NCI-H82 treated with DMSO at 0.1 percent for 48 hours (cell line): ENCODE data around the gene AGBL1.

Experiments used
- DNase-seq: peaks from one replicate; lab custom pipeline; 2025; ENCODE audit not compliant: unreplicated experiment; lab: John Stamatoyannopoulos, UW

AGBL1 gene

GRCh38 chr15:86677278-86677677 lies 597.6 kb downstream of the AGBL1 start:
- DNase-seq: no peak

GRCh38 chr15:86685263-86685662 lies 605.6 kb downstream of the AGBL1 start:
- no peak for DNase-seq

DNA sequence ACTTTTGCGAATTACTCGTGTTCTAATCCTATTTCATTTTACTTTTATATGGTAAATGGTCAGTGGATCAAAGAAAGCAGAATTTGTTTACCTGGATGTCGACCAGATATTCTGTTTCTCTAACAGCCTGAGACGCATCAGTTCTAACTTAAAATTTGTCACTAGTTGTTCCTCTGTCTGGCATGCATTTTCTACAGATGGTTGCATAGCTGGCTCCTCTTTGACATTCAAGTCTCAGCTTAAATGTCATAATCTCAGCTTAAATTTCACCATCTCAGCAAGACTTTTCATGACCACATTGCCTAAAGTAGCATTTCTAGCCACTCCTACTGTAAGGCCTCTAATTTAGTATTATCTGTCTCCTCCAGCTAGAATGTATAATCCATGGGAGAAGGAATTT lies 609.3 kb downstream of the AGBL1 start:
- no peak for DNase-seq

GRCh38 chr15:86690566-86690965 lies 610.9 kb downstream of the AGBL1 start:
- DNase-seq: no peak

GRCh38 chr15:86691091-86691663 lies 611.5 kb downstream of the AGBL1 start:
- DNase-seq: peak; percentile 6

GRCh38 chr15:86700864-86701610 lies 621.4 kb downstream of the AGBL1 start:
- DNase-seq: no peak

DNA sequence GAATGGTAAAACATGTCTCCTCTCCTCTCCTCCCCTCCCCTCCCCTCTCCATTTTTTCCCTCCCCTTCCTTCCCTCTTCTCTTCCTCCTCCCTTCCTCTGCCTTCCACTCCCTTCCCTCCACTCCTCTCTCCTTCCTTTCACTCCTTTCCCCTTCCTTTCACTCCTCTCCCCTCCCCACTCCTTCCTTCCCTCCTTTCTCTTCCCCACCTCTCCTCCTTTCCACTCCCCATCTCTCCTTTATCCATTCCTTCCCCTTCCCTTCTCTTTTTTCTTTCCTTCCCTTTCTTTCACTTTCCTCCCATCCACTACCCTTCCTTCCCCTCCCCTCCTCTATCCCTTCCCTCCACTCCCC lies 621.9 kb downstream of the AGBL1 start:
- DNase-seq: no peak

DNA sequence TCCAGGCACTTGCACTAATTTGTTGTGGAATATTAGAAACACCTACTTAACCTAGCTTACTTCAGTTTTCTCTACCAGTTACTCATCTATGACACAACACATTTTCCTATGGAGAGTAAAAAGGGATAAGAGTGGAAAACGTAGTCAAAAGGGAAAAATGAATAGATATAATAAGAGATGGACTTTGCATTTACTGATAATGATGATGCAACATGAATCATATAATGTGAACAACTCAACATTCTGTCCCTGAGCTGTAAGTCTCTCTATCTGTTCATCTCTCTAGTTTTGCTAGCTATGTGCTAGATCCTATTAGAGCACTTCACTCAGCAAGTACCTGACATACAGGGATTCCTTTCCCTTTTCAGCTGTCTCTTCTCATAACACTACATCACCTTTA lies 627.1 kb downstream of the AGBL1 start:
- DNase-seq: no peak

DNA sequence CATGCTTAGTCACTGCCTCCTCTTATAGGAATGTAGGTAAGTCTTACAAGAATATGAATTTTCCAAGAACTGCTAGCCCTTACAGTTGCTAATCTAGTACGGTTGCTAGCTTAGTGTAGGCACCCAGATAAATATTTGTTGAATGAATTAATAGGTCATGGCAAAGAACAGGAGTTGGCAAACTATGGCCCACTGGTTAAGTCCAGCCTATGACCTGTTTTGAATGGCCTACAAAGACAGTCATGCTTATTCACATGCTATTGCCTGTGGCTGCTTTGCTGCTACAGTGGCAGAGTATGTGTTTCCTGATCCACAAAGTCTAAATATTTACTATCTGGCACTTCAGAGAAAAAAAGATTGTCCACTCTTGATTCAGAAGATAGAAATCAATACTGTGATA lies 631.8 kb downstream of the AGBL1 start:
- no peak for DNase-seq

GRCh38 chr15:86714241-86714640 lies 634.6 kb downstream of the AGBL1 start:
- no peak for DNase-seq

GRCh38 chr15:86725628-86726027 lies 646.0 kb downstream of the AGBL1 start:
- no peak for DNase-seq

- no peak for DNase-seq
These were observed 655.8 kb downstream of the AGBL1 start for GRCh38 chr15:86735247-86736040.

DNA sequence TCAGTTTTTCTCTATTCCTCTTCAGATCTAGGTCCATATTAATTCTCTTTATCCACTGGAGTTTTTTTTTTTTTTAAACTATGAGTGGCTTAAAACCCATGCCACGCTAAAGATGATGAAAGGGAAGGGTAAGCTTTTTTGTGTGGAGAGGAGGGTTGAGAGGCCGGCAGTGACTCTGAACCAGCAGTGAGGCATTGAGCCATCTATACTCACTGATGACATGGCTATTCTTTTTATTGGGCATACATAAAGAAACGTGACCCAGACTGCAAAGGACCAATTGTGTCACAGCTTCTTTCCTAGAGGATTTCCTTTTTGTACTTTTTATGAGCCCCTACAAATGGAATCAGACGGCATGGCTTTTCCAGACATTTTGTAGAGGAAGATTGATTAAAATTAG lies 662.2 kb downstream of the AGBL1 start:
- no peak for DNase-seq

DNA sequence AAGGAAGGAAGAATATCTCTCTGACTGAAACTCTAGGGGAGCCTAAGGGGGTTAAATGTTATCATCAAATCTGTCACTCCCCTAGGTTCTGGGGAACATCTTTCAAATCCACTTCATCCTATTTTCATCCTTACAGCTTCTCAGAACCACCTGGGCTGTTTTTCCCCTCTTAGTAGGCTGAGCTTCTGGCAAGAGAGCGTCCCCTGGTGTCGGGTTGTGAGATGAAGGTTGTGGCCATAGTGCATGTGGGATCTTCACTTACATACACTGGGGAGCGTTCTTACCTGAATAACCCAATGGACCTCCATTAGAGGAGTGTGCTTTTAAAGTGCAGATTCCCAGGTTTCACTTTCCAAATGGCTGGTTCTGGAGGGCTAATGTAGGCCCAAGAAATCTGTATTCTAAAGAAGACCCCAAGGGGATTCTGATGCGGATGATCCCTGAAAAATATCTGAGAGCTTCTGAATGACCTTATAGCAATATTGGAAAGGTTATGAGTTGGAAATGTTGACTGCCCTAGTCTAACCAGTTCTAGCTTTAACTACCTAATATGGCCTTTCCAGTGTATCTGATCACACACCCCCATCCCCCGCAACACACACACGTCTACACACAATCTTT lies 663.7 kb downstream of the AGBL1 start:
- peak; percentile 90 for DNase-seq

GRCh38 chr15:86744198-86744780 lies 664.6 kb downstream of the AGBL1 start:
- DNase-seq: no peak

DNA sequence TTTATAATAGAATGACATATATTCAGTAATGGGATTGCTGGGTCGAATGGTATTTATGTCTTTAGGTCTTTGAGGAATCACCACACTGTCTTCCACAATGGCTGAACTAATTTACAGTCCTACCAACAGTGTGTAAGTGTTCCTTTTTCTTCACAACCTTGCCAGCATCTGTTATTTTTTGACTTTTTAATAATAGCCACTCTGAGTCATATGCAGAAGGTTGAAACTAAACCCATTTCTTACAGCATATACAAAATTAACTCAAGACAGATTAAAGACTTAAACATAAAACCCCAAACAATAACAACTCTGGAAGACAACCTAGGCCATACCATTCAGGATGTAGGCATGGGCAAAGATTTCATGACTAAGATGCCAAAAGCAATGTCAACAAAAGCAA lies 671.4 kb downstream of the AGBL1 start:
- DNase-seq: no peak

DNA sequence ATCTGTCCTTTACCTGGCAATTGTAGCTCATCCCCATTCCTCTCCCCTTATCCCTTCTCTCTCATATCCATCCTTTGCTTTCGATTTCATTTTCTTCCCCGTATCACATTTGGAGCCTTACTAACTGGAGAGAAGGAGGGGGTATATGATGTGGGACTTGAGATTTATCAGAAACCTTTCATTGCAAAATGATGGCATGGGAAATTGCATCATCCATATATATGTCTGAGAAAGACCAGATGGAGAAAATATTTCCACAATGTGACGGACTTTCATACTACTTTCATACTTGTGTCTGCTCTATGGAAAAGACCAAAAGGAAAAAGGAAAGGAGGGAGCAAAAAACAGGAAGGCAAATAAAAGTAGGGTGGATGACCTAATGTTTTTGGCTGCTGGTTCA lies 675.2 kb downstream of the AGBL1 start:
- no peak for DNase-seq

GRCh38 chr15:86756688-86757087 lies 677.0 kb downstream of the AGBL1 start:
- no peak for DNase-seq

DNA sequence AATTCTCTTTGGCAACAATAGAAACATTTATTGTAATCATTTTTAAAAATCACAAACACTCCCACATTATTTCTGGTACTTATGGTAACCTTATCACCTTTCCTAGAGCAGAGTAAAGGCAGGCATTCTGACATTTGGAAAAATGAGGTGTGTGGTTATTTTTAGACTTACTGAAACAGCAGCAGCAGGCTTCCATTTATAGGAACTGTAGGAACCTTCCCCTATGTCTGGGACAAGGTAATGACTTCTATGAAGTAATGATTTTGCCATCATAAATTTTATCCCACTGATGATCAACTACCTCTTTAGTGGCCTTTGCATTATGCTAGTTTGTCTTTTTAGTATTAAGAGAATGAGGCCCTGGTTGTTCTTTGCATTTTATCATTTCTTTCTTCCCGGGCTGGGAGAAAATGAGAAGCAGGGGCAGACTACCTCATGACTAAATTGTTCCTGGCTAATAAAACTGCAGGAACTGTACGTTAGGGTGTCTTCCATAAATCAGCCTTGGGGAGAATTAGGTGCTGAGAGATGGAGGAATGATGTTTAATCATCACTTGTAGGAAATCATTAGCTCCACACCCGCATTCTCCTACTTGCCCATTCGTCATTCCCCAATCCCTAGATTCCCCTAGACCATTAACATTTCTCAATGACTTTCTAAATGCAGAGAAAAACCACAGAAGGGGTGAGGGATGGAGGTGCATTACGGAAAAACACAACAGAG lies 680.3 kb downstream of the AGBL1 start:
- no peak for DNase-seq

GRCh38 chr15:86762874-86763273 lies 683.2 kb downstream of the AGBL1 start:
- no peak for DNase-seq

GRCh38 chr15:86764021-86764420 lies 684.4 kb downstream of the AGBL1 start:
- DNase-seq: no peak
